Astrocyte of the cerebellum (primary cell): Measurements from ENCODE around the gene AFF3.

ENCODE experiments used
- DNase-seq: peaks from one replicate; pipeline ENCODE4 v3.0.0-alpha.2; 2011; ENCODE audit warnings: low read depth
- H3K4me3 ChIP-seq: 2 replicates; pipeline ENCODE4 v1.5.1; 2011; ENCODE audit warnings: mild to moderate bottlenecking, low read depth, low read length, moderate library complexity
- in situ Hi-C: cut with HindIII; loops from 2 replicates; pipeline ENCODE4 v1.10.0; 2017; ENCODE audit warnings: low sequenced_read_pairs
- TF ChIP-seq, protein P1 (sequence below): IDR thresholded peaks from 2 replicates; pipeline ENCODE4 v1.5.1; 2012; ENCODE audit warnings: low read length, low read depth, moderate library complexity, mild to moderate bottlenecking; ENCODE audit errors: missing control alignments

The AFF3 gene

DNA sequence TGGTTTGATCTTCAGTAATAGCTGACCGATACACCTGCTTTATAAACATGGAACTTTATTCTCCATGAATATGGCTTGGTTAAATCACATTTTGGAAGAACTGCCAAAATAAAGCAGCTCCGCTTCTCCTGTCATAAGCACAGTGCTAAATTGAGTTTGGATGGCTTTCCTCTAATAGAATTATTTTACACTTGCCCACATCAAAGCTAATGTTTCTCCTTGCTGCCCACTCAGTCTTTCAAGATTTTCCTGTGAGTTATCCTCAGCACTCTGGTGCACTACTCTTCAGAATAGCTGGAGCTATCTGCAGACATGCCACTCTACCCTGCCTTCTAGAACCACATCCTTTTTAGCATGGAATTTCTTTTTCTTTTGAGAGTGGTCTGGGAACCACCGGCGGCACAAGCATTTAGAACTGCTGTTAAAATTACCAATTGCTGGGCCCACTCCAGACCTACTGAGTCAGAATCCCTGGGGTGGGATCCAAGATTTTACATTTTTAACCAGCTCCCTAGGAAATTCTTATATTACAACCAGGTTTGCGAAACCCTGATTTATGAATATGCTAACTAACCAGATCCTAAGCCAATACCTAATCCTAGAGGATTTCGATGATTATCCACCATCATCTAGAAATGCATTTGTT, 283.3 kb downstream of the AFF3 start:
- in situ Hi-C loops, result no loop called here
- peak; percentile 92 for DNase-seq
- H3K4me3 ChIP-seq, result no peak overlapping the region
- TF ChIP-seq, protein P1, sequence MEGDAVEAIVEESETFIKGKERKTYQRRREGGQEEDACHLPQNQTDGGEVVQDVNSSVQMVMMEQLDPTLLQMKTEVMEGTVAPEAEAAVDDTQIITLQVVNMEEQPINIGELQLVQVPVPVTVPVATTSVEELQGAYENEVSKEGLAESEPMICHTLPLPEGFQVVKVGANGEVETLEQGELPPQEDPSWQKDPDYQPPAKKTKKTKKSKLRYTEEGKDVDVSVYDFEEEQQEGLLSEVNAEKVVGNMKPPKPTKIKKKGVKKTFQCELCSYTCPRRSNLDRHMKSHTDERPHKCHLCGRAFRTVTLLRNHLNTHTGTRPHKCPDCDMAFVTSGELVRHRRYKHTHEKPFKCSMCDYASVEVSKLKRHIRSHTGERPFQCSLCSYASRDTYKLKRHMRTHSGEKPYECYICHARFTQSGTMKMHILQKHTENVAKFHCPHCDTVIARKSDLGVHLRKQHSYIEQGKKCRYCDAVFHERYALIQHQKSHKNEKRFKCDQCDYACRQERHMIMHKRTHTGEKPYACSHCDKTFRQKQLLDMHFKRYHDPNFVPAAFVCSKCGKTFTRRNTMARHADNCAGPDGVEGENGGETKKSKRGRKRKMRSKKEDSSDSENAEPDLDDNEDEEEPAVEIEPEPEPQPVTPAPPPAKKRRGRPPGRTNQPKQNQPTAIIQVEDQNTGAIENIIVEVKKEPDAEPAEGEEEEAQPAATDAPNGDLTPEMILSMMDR, result no peak

DNA sequence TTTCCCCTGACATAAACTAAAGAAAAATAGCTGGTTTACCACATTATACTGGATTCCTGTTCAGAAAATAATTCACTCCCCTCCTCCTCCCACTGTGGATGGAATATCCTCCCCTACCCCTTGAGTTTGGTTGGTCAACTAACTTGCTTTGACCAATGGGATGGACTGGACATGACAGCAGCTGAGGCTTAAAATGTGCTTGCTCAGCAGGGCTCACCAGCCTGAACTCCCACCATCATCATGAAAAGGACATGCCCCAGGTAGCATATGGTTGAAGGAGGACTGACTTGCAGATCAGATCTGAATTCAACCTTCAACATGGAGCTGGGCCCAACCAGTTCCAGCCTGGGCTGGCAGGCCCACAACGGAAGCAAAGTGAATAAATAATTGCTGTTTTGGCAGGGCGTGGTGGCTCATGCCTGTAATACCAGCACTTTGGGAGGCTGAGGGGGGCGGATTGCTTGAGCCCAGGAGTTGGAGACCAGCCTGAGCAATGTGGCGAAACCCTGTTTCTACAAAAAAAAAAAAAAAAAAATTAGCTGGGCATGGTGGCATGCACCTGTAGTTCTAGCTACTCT, 284.4 kb downstream of the AFF3 start:
- no peak for DNase-seq
- TF ChIP-seq, protein P1, result no peak
- in situ Hi-C loops, result no loop called here
- no peak overlapping the region for H3K4me3 ChIP-seq

DNA sequence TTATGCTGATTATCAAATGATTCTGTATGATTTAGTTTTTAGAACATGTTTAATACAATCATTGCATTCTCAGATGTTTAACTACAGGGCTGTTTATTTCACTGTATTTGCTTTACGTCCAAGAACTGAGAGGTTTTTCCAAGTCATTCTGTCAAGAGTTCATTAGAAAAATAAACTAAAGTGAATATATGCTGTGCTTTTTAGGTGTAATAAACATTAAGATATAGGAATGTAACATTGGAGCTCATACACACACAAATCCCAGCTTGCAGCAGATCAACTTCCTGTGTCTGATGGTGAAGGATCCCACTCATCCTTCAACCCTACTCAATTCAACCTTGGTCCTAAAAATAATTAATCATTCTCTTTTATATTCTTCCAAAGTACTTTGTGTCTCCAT, 285.0 kb downstream of the AFF3 start:
- in situ Hi-C loops, result no loop called here
- TF ChIP-seq, protein P1, result no peak
- no peak overlapping the region for H3K4me3 ChIP-seq
- DNase-seq, result no peak

DNA sequence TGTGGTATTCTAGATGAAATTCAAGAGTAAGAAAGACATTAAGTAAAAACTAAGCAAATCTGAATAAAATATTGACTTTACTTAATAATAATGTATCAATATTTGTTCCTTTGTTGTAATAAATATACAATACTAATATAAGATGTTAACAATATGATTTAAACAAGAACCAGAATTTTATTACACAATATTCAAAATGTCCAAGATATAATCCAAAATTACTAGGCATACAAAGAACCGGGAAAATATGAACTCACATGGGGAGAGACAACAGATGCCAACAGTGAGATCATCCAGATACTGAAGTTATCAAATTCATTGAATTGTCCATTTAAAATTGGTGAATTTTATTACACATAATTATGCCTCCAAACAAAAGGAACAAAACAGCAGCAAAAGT, 286.3 kb downstream of the AFF3 start:
- in situ Hi-C loops, result no loop called here
- H3K4me3 ChIP-seq, result no peak overlapping the region
- TF ChIP-seq, protein P1, result no peak
- no peak for DNase-seq

DNA sequence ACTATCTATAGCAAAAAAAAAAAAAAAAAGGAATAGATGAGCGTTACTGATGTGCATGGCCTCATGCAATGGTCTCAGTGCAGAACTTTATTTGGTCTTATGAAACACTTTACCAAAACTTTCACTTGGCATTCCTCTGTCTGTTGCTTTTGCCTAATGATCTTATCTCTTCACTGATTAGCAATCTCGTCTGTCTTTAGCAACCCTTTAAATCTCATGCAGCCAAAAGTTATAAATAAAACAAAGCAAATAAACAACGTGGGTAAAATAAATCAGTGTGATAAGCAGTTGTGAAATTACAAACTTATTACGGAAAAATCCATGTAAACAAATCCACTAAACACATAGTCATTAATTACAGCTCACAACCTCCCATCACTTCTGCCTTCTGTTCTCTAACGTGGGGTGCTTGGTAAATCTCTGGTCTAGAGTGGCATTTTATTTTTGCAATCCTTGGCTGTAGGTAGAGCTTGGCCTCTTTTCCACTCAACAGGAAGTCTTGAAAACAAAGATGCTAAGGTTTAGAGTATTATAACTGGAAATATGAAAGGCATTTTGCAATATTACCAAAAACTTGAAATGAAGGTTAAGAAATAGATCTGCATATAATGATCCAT, 288.0 kb downstream of the AFF3 start:
- in situ Hi-C loops, result no loop called here
- DNase-seq, result no peak
- TF ChIP-seq, protein P1, result no peak
- no peak overlapping the region for H3K4me3 ChIP-seq

DNA sequence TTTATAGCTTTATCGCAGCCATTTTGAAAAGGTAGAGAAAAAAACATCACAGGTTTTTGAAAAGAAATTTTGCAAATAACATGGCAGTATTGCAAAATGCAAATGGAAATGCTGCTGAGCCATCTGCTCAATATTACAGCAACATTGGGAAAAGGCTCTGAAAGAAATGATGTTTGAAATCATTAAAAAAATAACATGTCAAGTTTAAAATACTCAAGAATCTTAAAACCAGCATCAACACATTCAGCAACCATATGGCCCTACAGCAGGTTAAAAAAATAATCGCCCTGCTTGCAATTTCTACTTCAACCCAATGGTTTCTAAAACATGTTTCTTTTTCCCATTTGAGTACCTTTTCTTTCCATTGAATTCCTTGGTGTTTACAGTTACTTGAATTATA, 289.4 kb downstream of the AFF3 start:
- in situ Hi-C loops, result no loop called here

More for the DNA sequence above, 289.4 kb downstream of the AFF3 start:
- no peak overlapping the region for H3K4me3 ChIP-seq
- TF ChIP-seq, protein P1, result no peak
- DNase-seq, result no peak
